ENCODE results near the gene BTG3. TPM values are rescaled to one million over a fixed set of nuclear protein-coding genes. Genes with fewer than 3 reads are reported as not detected.

Gene BTG3
- total RNA-seq = 10 to 100 TPM; 40.8 to 42.6 TPM

GRCh38 chr21:17612565-17613241 is at the start of gene BTG3:
TSS of gene BTG3 (minus strand) at chr21:17612901. CDS start at chr21:17609144, 3,757 bp downstream.
- H3K4me3 Mint-ChIP-seq = peak within 1 kb of the TSS; percentile 96
- no peaks in the 10 kb centered on the region for H3K9me3 Mint-ChIP-seq
- H3K4me1 Mint-ChIP-seq = peaks cover 34% of the 10 kb centered on the region
- peak within 1 kb of the TSS; percentile 94 for H3K27ac Mint-ChIP-seq
- H3K36me3 Mint-ChIP-seq = peaks cover 35% of the 10 kb centered on the region
- peaks cover 3% of the 10 kb centered on the region for H3K27me3 Mint-ChIP-seq
- DNase-seq = peak; percentile 88

GRCh38 chr21:17660862-17661261 is 48.2 kb upstream of the BTG3 start:
- DNase-seq = no peak
- peaks cover 3% of the 10 kb centered on the region for H3K4me1 Mint-ChIP-seq
- no peak overlapping the region for H3K27ac Mint-ChIP-seq
- H3K4me3 Mint-ChIP-seq = no peak overlapping the region
- no peaks in the 10 kb centered on the region for H3K9me3 Mint-ChIP-seq
- H3K27me3 Mint-ChIP-seq = peaks cover 6% of the 10 kb centered on the region
- no peaks in the 10 kb centered on the region for H3K36me3 Mint-ChIP-seq

- no peak overlapping the region for H3K4me3 Mint-ChIP-seq
- no peak overlapping the region for H3K27ac Mint-ChIP-seq
Observed at GRCh38 chr21:17660452-17660851, 47.8 kb upstream of the BTG3 start.

DNA sequence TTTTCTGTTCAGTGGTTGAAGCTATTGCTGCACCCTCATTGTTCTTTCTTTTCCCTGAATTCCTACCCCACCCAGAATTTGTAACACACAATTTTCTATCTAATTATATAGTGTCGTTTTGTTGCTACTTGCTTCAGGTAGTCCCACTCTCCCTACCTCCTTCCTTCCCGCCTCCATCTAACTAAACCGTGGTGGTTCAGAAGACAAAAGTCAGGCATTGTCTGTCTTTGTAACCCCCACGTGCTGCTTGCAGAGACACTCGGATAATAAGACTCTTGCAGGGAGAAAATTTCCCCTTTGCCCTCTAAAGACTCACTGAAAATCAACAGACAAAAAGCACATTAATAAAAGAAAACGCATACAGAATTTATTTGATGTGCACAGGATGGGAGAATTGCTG is 46.2 kb upstream of the BTG3 start:
- Mint-ChIP-seq H3K27ac (no peak overlapping the region), H3K36me3 (no peaks in the 10 kb centered on the region), H3K4me1 (no peaks in the 10 kb centered on the region), H3K9me3 (peaks cover 3% of the 10 kb centered on the region), H3K4me3 (no peak overlapping the region), H3K27me3 (peaks cover 6% of the 10 kb centered on the region)
- no peak for DNase-seq

More at GRCh38 chr21:17660452-17660851, 47.8 kb upstream of the BTG3 start:
- no peaks in the 10 kb centered on the region for H3K36me3 Mint-ChIP-seq
- H3K4me1 Mint-ChIP-seq = peaks cover under 1% of the 10 kb centered on the region
- H3K9me3 Mint-ChIP-seq = no peaks in the 10 kb centered on the region
- H3K27me3 Mint-ChIP-seq = peaks cover 6% of the 10 kb centered on the region
- no peak for DNase-seq

- H3K4me3 Mint-ChIP-seq = no peak overlapping the region
- peaks cover 10% of the 10 kb centered on the region for H3K9me3 Mint-ChIP-seq
- H3K27ac Mint-ChIP-seq = no peak overlapping the region
- no peaks in the 10 kb centered on the region for H3K36me3 Mint-ChIP-seq
- no peaks in the 10 kb centered on the region for H3K4me1 Mint-ChIP-seq
- DNase-seq = no peak
- H3K27me3 Mint-ChIP-seq = peaks cover 10% of the 10 kb centered on the region
Observed at GRCh38 chr21:17651526-17651925, 38.8 kb upstream of the BTG3 start.

DNA sequence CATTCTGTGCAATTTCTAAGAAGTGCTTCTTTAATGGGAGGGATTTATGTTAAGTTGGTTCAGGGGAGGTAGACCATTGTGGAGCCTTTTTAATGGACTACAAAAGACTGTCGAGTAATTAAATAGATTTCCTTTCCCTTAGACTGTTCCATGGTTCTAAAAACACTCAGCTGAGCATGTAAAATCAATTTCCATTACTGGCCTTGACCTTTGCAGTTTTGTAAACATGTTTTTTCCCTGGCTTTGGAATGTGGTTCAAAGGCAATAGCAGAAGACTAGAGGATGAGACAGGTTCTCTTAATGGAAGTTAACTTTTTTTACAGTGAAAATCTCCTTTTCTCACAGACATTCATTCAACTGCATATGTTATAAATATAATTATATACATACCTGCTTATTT is 37.6 kb upstream of the BTG3 start:
- peaks cover 10% of the 10 kb centered on the region for H3K27me3 Mint-ChIP-seq
- H3K9me3 Mint-ChIP-seq = peaks cover 10% of the 10 kb centered on the region
- no peak overlapping the region for H3K27ac Mint-ChIP-seq
- no peak overlapping the region for H3K4me3 Mint-ChIP-seq
- DNase-seq = no peak
- H3K4me1 Mint-ChIP-seq = no peaks in the 10 kb centered on the region
- no peaks in the 10 kb centered on the region for H3K36me3 Mint-ChIP-seq

DNA sequence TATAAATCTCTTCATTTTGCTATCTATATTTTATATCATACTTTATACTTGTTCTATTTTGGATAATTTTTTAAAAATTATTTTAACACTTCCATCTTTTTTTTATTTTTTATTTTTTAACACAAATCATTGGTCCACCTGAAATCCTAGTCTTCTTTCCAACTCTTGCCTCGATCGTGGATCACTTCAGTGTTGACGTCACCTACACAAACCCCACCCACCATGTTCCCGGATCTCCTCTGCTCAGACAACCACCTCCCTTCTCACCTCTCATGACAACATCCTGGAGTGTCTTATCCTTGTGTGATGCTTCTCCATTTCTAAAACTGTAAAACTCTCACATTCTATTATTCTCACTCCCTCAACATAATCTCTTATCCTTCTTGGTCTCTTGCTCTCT is 34.1 kb upstream of the BTG3 start:
- Mint-ChIP-seq H3K27ac (no peak overlapping the region), H3K4me3 (no peak overlapping the region)

DNA sequence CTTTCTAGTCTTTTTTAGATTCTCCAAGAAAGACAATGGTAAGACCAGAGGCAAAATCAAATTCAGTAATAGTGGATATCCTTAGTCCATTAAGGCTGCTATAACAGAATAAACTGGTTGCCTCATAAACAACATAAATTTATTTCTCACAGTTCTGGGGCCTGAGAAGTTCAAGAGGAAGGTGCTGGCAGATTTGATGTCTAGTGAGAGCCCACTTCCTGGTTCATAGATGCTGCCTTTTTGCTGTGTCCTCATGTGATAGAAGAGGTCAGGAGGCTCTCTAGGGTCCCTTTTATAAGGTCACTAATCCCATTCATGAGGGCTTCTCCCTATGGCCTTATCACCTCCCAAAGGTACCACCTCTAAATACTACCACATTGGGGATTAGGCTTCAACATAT is 31.5 kb upstream of the BTG3 start:
- Mint-ChIP-seq H3K27ac (peak overlapping the region; percentile 17), H3K27me3 (peaks cover 6% of the 10 kb centered on the region), H3K36me3 (no peaks in the 10 kb centered on the region), H3K9me3 (peaks cover 10% of the 10 kb centered on the region), H3K4me1 (peaks cover 6% of the 10 kb centered on the region), H3K4me3 (no peak overlapping the region)
- no peak for DNase-seq

More for the DNA sequence above, 34.1 kb upstream of the BTG3 start:
- no peaks in the 10 kb centered on the region for H3K36me3 Mint-ChIP-seq
- peaks cover 6% of the 10 kb centered on the region for H3K27me3 Mint-ChIP-seq
- peaks cover 6% of the 10 kb centered on the region for H3K4me1 Mint-ChIP-seq
- peaks cover 5% of the 10 kb centered on the region for H3K9me3 Mint-ChIP-seq
- no peak for DNase-seq

DNA sequence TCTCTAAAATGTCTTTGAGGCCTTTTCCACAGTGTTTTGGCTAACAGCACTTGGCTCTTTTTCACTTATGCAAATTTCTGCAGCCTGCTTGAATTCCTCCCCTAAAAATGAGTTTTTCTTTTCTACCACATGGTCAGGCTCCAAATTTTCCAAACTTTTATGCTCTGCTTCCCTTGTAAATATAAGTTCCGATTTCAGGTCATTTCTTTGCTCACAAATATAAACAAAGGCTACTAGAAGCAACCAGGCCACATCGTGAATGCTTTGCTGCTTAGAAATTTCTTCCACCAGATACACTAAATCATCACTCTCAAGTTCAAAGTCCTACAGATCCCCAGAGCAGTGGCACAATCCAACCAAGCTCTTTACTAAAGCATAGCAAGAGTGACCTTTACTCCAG is 28.1 kb upstream of the BTG3 start:
- H3K9me3 Mint-ChIP-seq = peaks cover 6% of the 10 kb centered on the region
- H3K27me3 Mint-ChIP-seq = no peaks in the 10 kb centered on the region

DNA sequence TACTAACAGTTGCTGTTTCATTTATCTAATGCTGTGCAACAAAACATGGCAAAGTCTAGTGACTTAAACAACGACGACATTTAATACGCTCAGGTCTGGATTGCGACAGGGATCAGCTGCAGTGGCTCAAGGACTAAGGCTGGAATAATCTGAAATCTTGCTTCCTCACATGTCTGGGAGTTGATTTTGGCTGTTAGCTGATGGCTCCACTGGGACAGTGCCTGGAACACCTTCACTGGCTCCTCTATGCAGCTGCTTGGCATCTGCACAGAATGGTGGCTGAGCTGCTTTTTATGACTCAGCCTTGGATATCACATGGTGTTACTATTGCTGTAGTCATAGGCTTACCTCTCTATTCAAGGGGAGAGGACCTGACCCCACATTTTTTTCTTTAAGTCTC is 24.0 kb upstream of the BTG3 start:
- no peaks in the 10 kb centered on the region for H3K27me3 Mint-ChIP-seq
- H3K4me1 Mint-ChIP-seq = no peaks in the 10 kb centered on the region
- no peaks in the 10 kb centered on the region for H3K36me3 Mint-ChIP-seq

More for the DNA sequence above, 28.1 kb upstream of the BTG3 start:
- Mint-ChIP-seq H3K4me3 (no peak overlapping the region), H3K4me1 (peaks cover 6% of the 10 kb centered on the region), H3K36me3 (no peaks in the 10 kb centered on the region), H3K27ac (no peak overlapping the region)
- no peak for DNase-seq

DNA sequence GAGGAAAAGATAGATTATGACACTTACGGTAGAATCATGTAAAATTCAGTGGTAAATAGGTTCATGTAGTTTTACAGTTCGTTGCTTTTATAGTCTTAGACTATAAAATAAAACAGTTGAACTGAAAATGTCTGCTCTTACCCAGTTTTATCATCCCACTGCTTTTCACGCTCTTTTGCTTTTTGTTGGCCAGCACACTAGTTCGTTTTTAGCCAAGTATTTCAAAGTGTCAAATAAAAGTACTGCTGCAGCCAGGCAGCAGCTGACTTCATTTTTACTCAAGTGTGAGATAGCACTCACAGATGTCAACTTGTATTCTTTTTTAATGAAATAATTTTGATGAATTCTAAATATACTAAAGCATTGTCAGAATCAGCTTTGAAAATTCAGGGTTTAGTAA is 18.5 kb upstream of the BTG3 start:
- Mint-ChIP-seq H3K27me3 (peaks cover 5% of the 10 kb centered on the region), H3K4me3 (no peak overlapping the region), H3K9me3 (no peaks in the 10 kb centered on the region), H3K36me3 (no peaks in the 10 kb centered on the region), H3K4me1 (no peaks in the 10 kb centered on the region), H3K27ac (no peak overlapping the region)
- no peak for DNase-seq

More for the DNA sequence above, 24.0 kb upstream of the BTG3 start:
- H3K9me3 Mint-ChIP-seq = peaks cover 6% of the 10 kb centered on the region
- no peak overlapping the region for H3K27ac Mint-ChIP-seq
- no peak for DNase-seq
- H3K4me3 Mint-ChIP-seq = no peak overlapping the region

DNA sequence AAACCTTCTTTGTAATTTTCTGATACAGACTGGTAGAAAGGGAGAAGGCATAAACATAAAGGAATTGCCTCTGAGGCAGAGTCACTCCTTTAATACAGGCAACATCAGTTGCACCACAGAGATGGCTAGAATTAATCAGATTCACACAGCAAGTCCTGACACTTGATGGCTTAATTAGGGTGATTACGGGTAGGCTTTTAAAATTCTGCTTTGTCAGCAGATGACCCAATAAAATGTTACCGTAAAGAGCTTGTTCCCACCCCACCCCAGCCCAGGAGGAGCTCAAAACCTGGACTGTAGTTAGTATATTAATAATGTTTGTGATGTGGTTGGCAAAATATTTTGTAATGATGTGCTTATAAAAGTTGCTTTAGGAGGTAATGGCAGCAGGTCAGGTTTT is 9.3 kb upstream of the BTG3 start:
- Mint-ChIP-seq H3K36me3 (no peaks in the 10 kb centered on the region), H3K4me3 (no peak overlapping the region), H3K27ac (no peak overlapping the region), H3K27me3 (peaks cover 11% of the 10 kb centered on the region), H3K9me3 (no peaks in the 10 kb centered on the region), H3K4me1 (peaks cover under 1% of the 10 kb centered on the region)
- no peak for DNase-seq

DNA sequence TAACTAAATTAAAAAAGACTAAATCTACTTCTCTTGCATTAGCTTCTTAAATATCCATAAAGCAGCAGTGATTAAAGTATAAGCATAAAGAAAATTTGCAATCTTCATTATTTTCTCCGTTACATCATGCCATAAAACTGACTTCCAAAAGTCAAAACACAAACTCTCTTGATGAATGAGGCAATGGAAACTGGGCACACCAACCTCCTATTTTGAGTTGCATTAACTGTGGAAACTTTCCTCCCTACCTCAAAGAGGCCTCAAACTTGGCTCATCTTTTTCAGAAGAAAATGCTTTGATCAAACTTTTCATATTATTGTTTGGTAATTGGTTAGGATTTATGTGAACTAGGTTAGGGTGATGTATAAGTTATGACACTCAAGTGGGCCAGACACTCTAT is 4.1 kb upstream of the BTG3 start:
- no peaks in the 10 kb centered on the region for H3K9me3 Mint-ChIP-seq
- no peak overlapping the region for H3K4me3 Mint-ChIP-seq
- peaks cover 3% of the 10 kb centered on the region for H3K27me3 Mint-ChIP-seq
- no peak for DNase-seq
- peaks cover 16% of the 10 kb centered on the region for H3K4me1 Mint-ChIP-seq
- H3K27ac Mint-ChIP-seq = no peak overlapping the region
- no peaks in the 10 kb centered on the region for H3K36me3 Mint-ChIP-seq

DNA sequence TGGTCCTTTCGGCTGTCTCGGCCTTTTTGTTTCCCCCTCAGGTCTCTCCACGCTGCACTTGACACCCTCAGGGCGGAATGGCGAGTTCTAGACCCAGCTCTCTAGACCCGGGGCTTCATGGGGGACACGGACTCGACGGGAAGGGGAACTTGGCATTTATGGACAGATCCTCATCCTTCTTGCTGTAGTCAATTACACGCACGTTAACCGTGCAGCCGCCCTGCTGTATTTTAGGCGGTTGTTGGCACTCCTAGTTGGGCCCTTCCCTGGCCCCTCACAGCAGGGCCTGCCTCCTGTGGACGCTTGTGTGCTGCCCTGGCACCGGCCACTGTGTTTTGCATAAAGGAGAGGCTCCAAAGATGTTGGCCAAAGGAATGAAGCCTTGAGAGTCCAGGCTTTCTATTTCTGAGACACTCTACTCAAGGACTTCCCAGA is 558 bp upstream of the BTG3 start:
- DNase-seq = no peak
- Mint-ChIP-seq H3K4me3 (peak overlapping the region; percentile 70), H3K27me3 (peaks cover 3% of the 10 kb centered on the region), H3K4me1 (peaks cover 33% of the 10 kb centered on the region), H3K9me3 (no peaks in the 10 kb centered on the region), H3K36me3 (peaks cover 30% of the 10 kb centered on the region), H3K27ac (no peak overlapping the region)

GRCh38 chr21:17612023-17612564 is 607 bp downstream of the BTG3 start:
- Mint-ChIP-seq H3K9me3 (no peaks in the 10 kb centered on the region), H3K36me3 (peaks cover 36% of the 10 kb centered on the region), H3K4me1 (peaks cover 34% of the 10 kb centered on the region)

More at GRCh38 chr21:17612023-17612564, 607 bp downstream of the BTG3 start:
- Mint-ChIP-seq H3K4me3 (peak overlapping the region; percentile 96), H3K27ac (peak overlapping the region; percentile 94), H3K27me3 (peaks cover 3% of the 10 kb centered on the region)
- peak; percentile 24 for DNase-seq

All from activated naive CD8-positive, alpha-beta T cell treated with anti-CD3 and anti-CD28 coated beads for 36 hours (primary cell).